Measurements from ENCODE around the gene PIP4K2A. TPM values are rescaled to one million over a fixed set of nuclear protein-coding genes. Genes with fewer than 3 reads are reported as not detected.

Gene PIP4K2A
- total RNA-seq, 4 donors from 2014 or later, result 3.1 to 19.1 (median 7.6) TPM

DNA sequence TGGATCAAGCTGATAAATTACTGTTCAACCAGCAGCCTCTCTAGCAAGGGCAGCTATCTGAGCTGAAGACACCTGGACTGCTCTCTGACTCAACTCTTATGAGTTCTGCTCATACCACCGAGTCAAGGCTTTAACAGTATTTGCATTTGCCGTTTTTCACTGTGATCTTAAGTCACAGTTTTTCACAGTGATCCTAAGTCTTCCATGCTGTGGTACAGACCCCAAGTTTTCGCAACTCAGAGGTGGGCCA is 31.3 kb downstream of the PIP4K2A start:
- Histone ChIP-seq H3K36me3 (no peaks in the 10 kb centered on the region), H3K4me1 (peaks cover 5 to 66% (median 29%) of the 10 kb centered on the region in 3 donors), H3K27me3 (no peaks in the 10 kb centered on the region), H3K9me3 (no peaks in the 10 kb centered on the region), H3K27ac (peak overlapping the region in 3 of 4 donors; percentile 46 to 63 (median 47)), H3K4me3 (no peak overlapping the region)
- TF ChIP-seq, protein P1, sequence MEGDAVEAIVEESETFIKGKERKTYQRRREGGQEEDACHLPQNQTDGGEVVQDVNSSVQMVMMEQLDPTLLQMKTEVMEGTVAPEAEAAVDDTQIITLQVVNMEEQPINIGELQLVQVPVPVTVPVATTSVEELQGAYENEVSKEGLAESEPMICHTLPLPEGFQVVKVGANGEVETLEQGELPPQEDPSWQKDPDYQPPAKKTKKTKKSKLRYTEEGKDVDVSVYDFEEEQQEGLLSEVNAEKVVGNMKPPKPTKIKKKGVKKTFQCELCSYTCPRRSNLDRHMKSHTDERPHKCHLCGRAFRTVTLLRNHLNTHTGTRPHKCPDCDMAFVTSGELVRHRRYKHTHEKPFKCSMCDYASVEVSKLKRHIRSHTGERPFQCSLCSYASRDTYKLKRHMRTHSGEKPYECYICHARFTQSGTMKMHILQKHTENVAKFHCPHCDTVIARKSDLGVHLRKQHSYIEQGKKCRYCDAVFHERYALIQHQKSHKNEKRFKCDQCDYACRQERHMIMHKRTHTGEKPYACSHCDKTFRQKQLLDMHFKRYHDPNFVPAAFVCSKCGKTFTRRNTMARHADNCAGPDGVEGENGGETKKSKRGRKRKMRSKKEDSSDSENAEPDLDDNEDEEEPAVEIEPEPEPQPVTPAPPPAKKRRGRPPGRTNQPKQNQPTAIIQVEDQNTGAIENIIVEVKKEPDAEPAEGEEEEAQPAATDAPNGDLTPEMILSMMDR (IDR thresholded peaks at IDR 0.05), result no peak
- no peak for TF ChIP-seq POLR2A (IDR thresholded peaks at IDR 0.05)
- no peak for DNase-seq
- WGBS, 2 donors, result 72 to 77% methylated on average over 3 of the region's 3 CpGs
- intact Hi-C loops (cut with DNase I), result no loop called here

DNA sequence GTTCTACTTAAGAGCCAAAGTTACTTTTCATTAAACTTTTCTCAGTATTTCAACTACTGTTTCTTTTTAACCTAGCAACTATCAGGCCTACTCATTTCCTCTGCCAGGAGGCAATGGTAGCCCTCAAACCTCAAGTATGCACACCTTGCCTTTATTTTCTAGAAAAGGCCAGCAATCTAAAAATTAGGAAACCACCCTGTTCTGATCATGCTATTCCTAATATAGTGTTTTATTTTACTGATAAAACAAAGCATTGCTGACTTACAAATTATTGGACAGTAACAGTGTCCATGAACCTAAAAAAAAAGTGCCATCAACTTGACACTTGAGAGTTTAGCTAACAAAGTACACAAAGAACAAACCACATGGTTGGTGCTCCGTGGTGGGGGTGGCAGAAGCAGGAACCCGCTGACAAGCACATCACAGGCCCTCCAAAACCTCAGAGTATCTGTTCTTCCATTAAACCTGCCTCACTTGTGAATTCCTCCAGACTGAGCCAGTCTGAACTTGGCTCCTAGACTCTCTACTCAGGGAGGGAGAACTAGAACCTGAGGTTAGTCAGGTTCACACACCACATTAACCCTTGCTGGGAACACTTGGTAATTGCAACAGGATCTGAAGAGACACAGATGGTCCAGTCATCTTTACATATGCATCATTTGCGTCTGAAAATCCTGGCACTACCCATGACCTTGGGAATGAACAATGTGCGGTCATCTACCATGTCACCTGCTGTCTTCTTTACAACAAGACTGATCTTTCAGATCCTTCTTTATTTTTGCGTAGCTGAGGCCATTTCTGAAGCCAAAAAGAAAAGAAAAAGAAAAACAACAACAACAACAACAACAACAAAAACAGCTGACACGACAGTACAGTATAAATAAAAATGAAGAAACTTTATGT is 31.9 kb downstream of the PIP4K2A start:
- WGBS, 2 donors, result 60 to 75% methylated on average over 3 to 6 of the region's 6 CpGs
- DNase-seq, result no peak
- Histone ChIP-seq H3K4me3 (no peak overlapping the region), H3K4me1 (peaks cover 5 to 66% (median 29%) of the 10 kb centered on the region in 3 donors), H3K27me3 (no peaks in the 10 kb centered on the region), H3K27ac (peak overlapping the region in 3 of 4 donors; percentile 26 to 63 (median 46)), H3K9me3 (no peaks in the 10 kb centered on the region), H3K36me3 (no peaks in the 10 kb centered on the region)
- TF ChIP-seq, protein P1 (IDR thresholded peaks at IDR 0.05), result no peak
- TF ChIP-seq POLR2A (IDR thresholded peaks at IDR 0.05), result no peak
- intact Hi-C loops (cut with DNase I), result no loop called here

DNA sequence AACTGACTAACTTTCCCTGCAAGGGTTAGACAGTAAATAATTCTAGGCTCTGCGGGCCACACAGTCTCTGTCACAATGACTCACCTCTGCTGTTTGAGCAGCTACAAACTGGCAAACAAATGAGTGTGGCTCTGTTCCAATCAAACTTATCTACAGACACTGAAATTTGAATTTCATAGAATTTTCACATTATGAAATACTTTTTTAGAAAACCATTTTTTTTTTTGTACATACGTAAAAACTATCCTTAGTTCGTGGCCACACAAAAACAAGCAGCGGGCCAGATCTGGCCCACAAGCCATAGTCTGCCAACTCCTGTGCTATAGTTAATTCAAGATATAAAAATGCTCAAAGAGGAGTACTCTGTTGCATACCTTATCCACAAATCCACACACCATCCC is 32.6 kb downstream of the PIP4K2A start:
- Histone ChIP-seq H3K4me1 (peaks cover 5 to 66% (median 29%) of the 10 kb centered on the region in 3 donors), H3K36me3 (no peaks in the 10 kb centered on the region), H3K27me3 (no peaks in the 10 kb centered on the region), H3K27ac (peak overlapping the region in 2 of 4 donors; percentile 2 to 63), H3K9me3 (no peaks in the 10 kb centered on the region), H3K4me3 (no peak overlapping the region)
- intact Hi-C loops (cut with DNase I), result no loop called here
- no peak for DNase-seq
- TF ChIP-seq, protein P1 (IDR thresholded peaks at IDR 0.05), result no peak
- no peak for TF ChIP-seq POLR2A (IDR thresholded peaks at IDR 0.05)
- WGBS, 2 donors, result 48 to 52% methylated on average over 4 of the region's 4 CpGs

DNA sequence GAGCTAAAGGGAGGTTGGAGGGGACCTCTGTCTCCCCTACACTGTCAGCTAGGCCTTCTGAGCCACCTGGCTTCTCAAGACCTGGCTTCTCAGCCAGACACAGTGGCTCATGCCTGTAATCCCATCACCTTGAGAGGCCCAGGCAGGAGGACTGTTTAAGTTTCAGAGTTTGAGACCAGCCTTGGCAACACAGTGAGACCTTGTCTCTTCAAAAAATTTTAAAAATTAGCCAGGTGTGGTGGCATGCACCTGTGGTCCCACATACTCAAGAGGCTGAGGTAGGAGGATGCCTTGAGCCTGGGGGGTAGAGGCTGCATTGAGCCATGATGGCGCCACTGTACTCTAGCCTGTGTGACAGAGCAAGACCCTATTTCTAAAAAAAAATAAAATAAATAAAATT is 33.1 kb downstream of the PIP4K2A start:
- DNase-seq, result no peak
- intact Hi-C loops (cut with DNase I), result no loop called here
- H3K27me3 ChIP-seq, result no peaks in the 10 kb centered on the region
- H3K4me3 ChIP-seq, result no peak overlapping the region
- H3K9me3 ChIP-seq, result no peaks in the 10 kb centered on the region
- H3K36me3 ChIP-seq, result no peaks in the 10 kb centered on the region
- H3K27ac ChIP-seq, result peak overlapping the region in 2 of 4 donors; percentile 22 to 63
- TF ChIP-seq, protein P1 (IDR thresholded peaks at IDR 0.05), result no peak
- no peak for TF ChIP-seq POLR2A (IDR thresholded peaks at IDR 0.05)
- peaks cover 5 to 63% (median 29%) of the 10 kb centered on the region in 3 donors for H3K4me1 ChIP-seq
- 89 to 100% methylated on average over 1 of the region's 1 CpG for WGBS, 2 donors

DNA sequence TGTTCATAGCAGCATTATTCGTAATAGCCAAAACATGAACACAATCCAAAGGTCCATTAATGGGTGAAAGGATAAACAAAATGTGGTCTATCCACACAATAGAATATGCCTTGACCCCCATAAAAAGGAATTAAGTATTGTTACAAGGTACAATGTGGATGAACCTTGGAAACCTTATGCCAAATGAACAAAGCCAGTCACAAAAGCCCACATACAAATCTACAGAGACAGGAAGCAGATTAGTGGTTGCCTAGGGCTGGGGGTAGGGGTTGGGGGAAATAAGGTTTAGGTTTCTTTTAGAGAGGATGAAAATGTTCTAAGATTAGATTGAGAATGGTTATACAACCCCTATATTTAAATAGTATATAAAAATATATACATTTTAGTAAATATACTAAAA is 34.8 kb downstream of the PIP4K2A start:
- H3K27me3 ChIP-seq, result no peaks in the 10 kb centered on the region
- peaks cover 2 to 46% (median 25%) of the 10 kb centered on the region in 3 donors for H3K4me1 ChIP-seq
- no peaks in the 10 kb centered on the region for H3K36me3 ChIP-seq
- intact Hi-C loops (cut with DNase I), result no loop called here
- no peaks in the 10 kb centered on the region for H3K9me3 ChIP-seq
- 84 to 88% methylated on average over 1 of the region's 1 CpG for WGBS, 2 donors
- no peak overlapping the region for H3K4me3 ChIP-seq
- no peak for DNase-seq
- TF ChIP-seq POLR2A (IDR thresholded peaks at IDR 0.05), result no peak
- TF ChIP-seq, protein P1 (IDR thresholded peaks at IDR 0.05), result no peak
- no peak overlapping the region for H3K27ac ChIP-seq
